Measurements from ENCODE around the gene ACIN1.

The ACIN1 gene

GRCh38 chr14:23105348-23105824 is 10.4 kb upstream of the ACIN1 start:
- DNase-seq: no peak

- DNase-seq: no peak
These were observed 9.8 kb upstream of the ACIN1 start, which contains the start of gene CIROP for GRCh38 chr14:23104591-23105347. Gene CIROP (minus strand): TSS chr14:23104989. CDS start chr14:23104920, 69 bp downstream.

- DNase-seq: no peak
These were observed 9.2 kb upstream of the ACIN1 start for GRCh38 chr14:23104070-23104590.

GRCh38 chr14:23103581-23103980 is 8.6 kb upstream of the ACIN1 start:
- DNase-seq: no peak

- no peak for DNase-seq
These were observed 7.9 kb upstream of the ACIN1 start for GRCh38 chr14:23102801-23103200.

GRCh38 chr14:23101986-23102625 is 7.2 kb upstream of the ACIN1 start:
- no peak for DNase-seq

GRCh38 chr14:23101213-23101970 is 6.5 kb upstream of the ACIN1 start:
- no peak for DNase-seq

- no peak for DNase-seq
These were observed 4.4 kb upstream of the ACIN1 start for GRCh38 chr14:23099212-23099861.

GRCh38 chr14:23097786-23098185 is 2.9 kb upstream of the ACIN1 start:
- no peak for DNase-seq

GRCh38 chr14:23095196-23096108 is 516 bp upstream of the ACIN1 start, which contains the start of gene C14orf119:
Gene C14orf119 (plus strand): TSS chr14:23095505. CDS start chr14:23097659, 2,154 bp downstream.
- peak; percentile 100 for DNase-seq

- no peak for DNase-seq
These were observed 808 bp downstream of the ACIN1 start for GRCh38 chr14:23093991-23094665.

GRCh38 chr14:23093526-23093925 is 1.4 kb downstream of the ACIN1 start:
- no peak for DNase-seq

GRCh38 chr14:23093104-23093503 is 1.8 kb downstream of the ACIN1 start:
- DNase-seq: no peak

GRCh38 chr14:23091294-23092225 is 3.4 kb downstream of the ACIN1 start:
- no peak for DNase-seq

- DNase-seq: no peak
These were observed 4.7 kb downstream of the ACIN1 start for GRCh38 chr14:23090254-23090636.

GRCh38 chr14:23089498-23090253 is 5.3 kb downstream of the ACIN1 start:
- no peak for DNase-seq

GRCh38 chr14:23086565-23086964 is 8.4 kb downstream of the ACIN1 start:
- no peak for DNase-seq

- no peak for DNase-seq
These were observed 9.5 kb downstream of the ACIN1 start for GRCh38 chr14:23085458-23085857.

GRCh38 chr14:23080474-23080873 is 14.5 kb downstream of the ACIN1 start:
- DNase-seq: no peak

Data from right hindlimb (tissue), 1 donor.